Caco-2 (cell line): Measurements from ENCODE around the gene ULK2. TPM values are rescaled to one million over a fixed set of nuclear protein-coding genes. Genes with fewer than 3 reads are reported as not detected.

Source experiments
- BruUV-seq: library from RNA; stranded (reverse); fragments of 400-500 nt; replicated peaks from 2 replicates; lab custom pipeline; 2021; lab: Mats Ljungman, UMichigan
- CTCF ChIA-PET: fragments of 300-600 bp; sonication (Branson Sonifier 250); formaldehyde crosslinking; loops from one replicate; lab custom pipeline; 2022; ENCODE audit warnings: antibody characterized with exemption; lab: Charles Lee
- POLR2A ChIA-PET: fragments of 300-600 bp; sonication (Branson Sonifier 250); formaldehyde crosslinking; loops from one replicate; lab custom pipeline; 2022; ENCODE audit warnings: antibody characterized with exemption; lab: Charles Lee
- DNase-seq, 2 experiments: peaks; one replicate each; pipeline versions ENCODE4 v3.0.0 to v3.0.0-alpha.2; 2020 to 2022
- H3K27me3 ChIP-seq: replicated peaks from 2 replicates; pipeline ENCODE4 v1.6.0; 2011; ENCODE audit warnings: low read length; ENCODE audit not compliant: control insufficient read depth, insufficient read depth
- H3K36me3 ChIP-seq: 2 replicates; pipeline ENCODE4 v1.5.1; 2011; ENCODE audit warnings: low read length; ENCODE audit not compliant: control insufficient read depth, insufficient read depth
- H3K4me1 ChIP-seq: fragments of 250-450 bp; sonication (Bioruptor Pico); 2 replicates; pipeline ENCODE4 v1.5.1; 2020; ENCODE audit warnings: mild to moderate bottlenecking
- H3K4me3 ChIP-seq: 2 replicates; pipeline ENCODE4 v1.5.1; 2011; ENCODE audit warnings: low read depth, mild to moderate bottlenecking, control low read depth, low read length
- H3K9me3 ChIP-seq: fragments of 250-450 bp; sonication (Bioruptor Pico); 2 replicates; pipeline ENCODE4 v1.5.1; 2020; ENCODE audit warnings: mild to moderate bottlenecking, moderate library complexity
- H3K27ac Mint-ChIP-seq: one replicate; pipeline ENCODE4 v1.8.0; 2022; ENCODE audit warnings: mixed read lengths; ENCODE audit not compliant: unreplicated experiment
- H3K27me3 Mint-ChIP-seq: one replicate; pipeline ENCODE4 v1.8.0; 2022; ENCODE audit warnings: mixed read lengths; ENCODE audit not compliant: insufficient read depth, unreplicated experiment
- H3K36me3 Mint-ChIP-seq: one replicate; pipeline ENCODE4 v1.8.0; 2022; ENCODE audit warnings: mild to moderate bottlenecking, mixed read lengths; ENCODE audit not compliant: insufficient read depth, unreplicated experiment
- H3K4me1 Mint-ChIP-seq: one replicate; pipeline ENCODE4 v1.8.0; 2022; ENCODE audit warnings: low read depth, mixed read lengths; ENCODE audit not compliant: unreplicated experiment
- H3K4me3 Mint-ChIP-seq: one replicate; pipeline ENCODE4 v1.8.0; 2022; ENCODE audit warnings: mild to moderate bottlenecking, moderate library complexity, mixed read lengths; ENCODE audit not compliant: unreplicated experiment
- H3K9me3 Mint-ChIP-seq: one replicate; pipeline ENCODE4 v1.8.0; 2022; ENCODE audit warnings: mixed read lengths; ENCODE audit not compliant: unreplicated experiment
- CTCF ChIP-seq, 2 experiments: fragments of 200-600 bp in 1 of 2; IDR thresholded peaks; 1 replicate in 1 of 2; 2 replicates in 1 of 2; pipeline versions ENCODE4 v1.5.1 to v1.8.0; 2011 to 2022; ENCODE audit warnings: antibody characterized with exemption in 1 of 2, control low read depth in 1 of 2, inconsistent platforms in 1 of 2, low read depth in 1 of 2, low read length in 1 of 2, mild to moderate bottlenecking in 1 of 2, moderate library complexity in 1 of 2; ENCODE audit not compliant: insufficient read depth in 1 of 2, severe bottlenecking in 1 of 2, unreplicated experiment in 1 of 2
- intact Hi-C: fragments of 100-400 bp; cut with micrococcal nuclease; formaldehyde crosslinking; loops from one replicate; pipeline ENCODE4 v1.10.0; 2022; ENCODE audit not compliant: unreplicated experiment
- total RNA-seq: library from RNA; stranded (reverse); gene quantifications from 2 replicates; pipeline ENCODE4 v1.2.3, GENCODE V29; 2022

The ULK2 gene
- total RNA-seq, 1 experiment from 2014 or later = 9.2 TPM

GRCh38 chr17:19763416-19763815, 104.3 kb downstream of the ULK2 start:
- ChIA-PET POLR2A (no interaction called here), CTCF (interaction anchor here (1.7 to 2.6 kb wide), 3 partner anchors 115 to 401 kb away, joined by 4 to 20 read pairs (median 7); partner anchors contain the start of genes ALDH3A2 and B9D1)
- peak in 1 of 2 experiments; percentile 21 for DNase-seq
- Mint-ChIP-seq H3K4me1 (no peaks in the 10 kb centered on the region), H3K27ac (no peak overlapping the region), H3K4me3 (no peak overlapping the region), H3K36me3 (no peaks in the 10 kb centered on the region), H3K9me3 (no peaks in the 10 kb centered on the region), H3K27me3 (no peaks in the 10 kb centered on the region)
- 0 out of 2 replicates have a peak, but pooled peaks cover 7% of the 10 kb centered on the region for H3K4me1 ChIP-seq
- BruUV-seq = no TSS peak
- no peak overlapping the region for H3K4me3 ChIP-seq
- no peaks in the 10 kb centered on the region for H3K36me3 ChIP-seq
- no peaks in the 10 kb centered on the region for H3K27me3 ChIP-seq
- intact Hi-C loops = loop anchor here (5.0 kb wide), 1 partner anchor 61 kb away; no protein-coding TSS in a partner anchor
- H3K9me3 ChIP-seq = no peaks in the 10 kb centered on the region
- no peak for TF ChIP-seq CTCF (IDR thresholded peaks at IDR 0.05; ENCODE audit: insufficient read depth in 1 of 2, low read depth in 1 of 2, low read length in 1 of 2, severe bottlenecking in 1 of 2, unreplicated experiment in 1 of 2)

- no peaks in the 10 kb centered on the region for H3K36me3 ChIP-seq
- Mint-ChIP-seq H3K36me3 (no peaks in the 10 kb centered on the region), H3K4me1 (no peaks in the 10 kb centered on the region), H3K27ac (no peak overlapping the region), H3K9me3 (no peaks in the 10 kb centered on the region), H3K4me3 (no peak overlapping the region), H3K27me3 (no peaks in the 10 kb centered on the region)
- 0 out of 2 replicates have a peak, but pooled peaks cover 7% of the 10 kb centered on the region for H3K4me1 ChIP-seq
- H3K9me3 ChIP-seq = no peaks in the 10 kb centered on the region
- intact Hi-C loops = loop anchor here (1.0 to 5.0 kb wide), 2 partner anchors 60 to 248 kb away; no protein-coding TSS in a partner anchor
- TF ChIP-seq CTCF (IDR thresholded peaks at IDR 0.05; ENCODE audit: insufficient read depth in 1 of 2, low read depth in 1 of 2, low read length in 1 of 2, severe bottlenecking in 1 of 2, unreplicated experiment in 1 of 2) = peak; percentile 77 to 78
- ChIA-PET CTCF (interaction anchor here (0.6 to 2.6 kb wide), 15 partner anchors 9 to 400 kb away, joined by 3 to 20 read pairs (median 4); partner anchors contain the start of genes ALDH3A2 and B9D1), POLR2A (interaction anchor here (1.0 kb wide), 1 partner anchor 114 kb away, joined by 5 read pairs; the partner anchor contains the start of gene ALDH3A2)
- BruUV-seq = no TSS peak
- peak; percentile 71 to 78 for DNase-seq
- no peak overlapping the region for H3K4me3 ChIP-seq
- no peaks in the 10 kb centered on the region for H3K27me3 ChIP-seq
These were observed 105.2 kb downstream of the ULK2 start for GRCh38 chr17:19762515-19762961.

GRCh38 chr17:19760746-19761145, 107.0 kb downstream of the ULK2 start:
- Histone ChIP-seq H3K9me3 (no peaks in the 10 kb centered on the region), H3K27me3 (no peaks in the 10 kb centered on the region), H3K4me1 (no peaks in the 10 kb centered on the region), H3K36me3 (no peaks in the 10 kb centered on the region), H3K4me3 (no peak overlapping the region)
- no TSS peak for BruUV-seq
- Mint-ChIP-seq H3K4me3 (no peak overlapping the region), H3K9me3 (no peaks in the 10 kb centered on the region), H3K27me3 (no peaks in the 10 kb centered on the region), H3K27ac (no peak overlapping the region), H3K36me3 (no peaks in the 10 kb centered on the region), H3K4me1 (no peaks in the 10 kb centered on the region)
- no peak for TF ChIP-seq CTCF (IDR thresholded peaks at IDR 0.05; ENCODE audit: insufficient read depth in 1 of 2, low read depth in 1 of 2, low read length in 1 of 2, severe bottlenecking in 1 of 2, unreplicated experiment in 1 of 2)
- intact Hi-C loops = loop anchor here (5.0 kb wide), 1 partner anchor 58 kb away; no protein-coding TSS in a partner anchor
- ChIA-PET CTCF (no interaction called here), POLR2A (no interaction called here)
- DNase-seq = no peak
